HepG2 (cell line): ENCODE data around the gene BABAM2. TPM values are rescaled to one million over a fixed set of nuclear protein-coding genes. Genes with fewer than 3 reads are reported as not detected.

ENCODE experiments used
- FOXO4 ChIP-seq: sonication (generic); formaldehyde crosslinking; conservative IDR thresholded peaks from 2 replicates; pipeline ENCODE4 v1.8.1; 2023; ENCODE audit warnings: missing genetic modification reagents
- HMG20A ChIP-seq: IDR thresholded peaks from 2 replicates; pipeline ENCODE4 v1.6.1; 2016; ENCODE audit warnings: borderline replicate concordance
- SIN3B ChIP-seq: fragments of 150-350 bp; IDR thresholded peaks from 2 replicates; pipeline ENCODE4 v1.6.1; 2014; ENCODE audit warnings: low read length
- ZXDC ChIP-seq: sonication (generic); formaldehyde crosslinking; IDR thresholded peaks from 2 replicates; pipeline ENCODE4 v1.5.0; 2020; ENCODE audit warnings: mild to moderate bottlenecking, missing genetic modification reagents
- polyA plus RNA-seq, 8 experiments: library from polyadenylated mRNA; depleted of rRNA in 3 of 8; stranded (reverse) in 7 of 8; unstranded in 1 of 8; fragments of >200 nt; fragmentation: Illumina TruSeq in 4 of 8; extraction: Trizol in 4 of 8; gene quantifications; 2 replicates each; pipeline versions ENCODE4 v1.2.1 to v1.2.3, GENCODE V29; 2011 to 2016; ENCODE audit warnings: low read depth in 4 of 8, missing spikeins in 1 of 8, mixed read lengths in 1 of 8; ENCODE audit not compliant: insufficient read depth in 1 of 8
- total RNA-seq, 5 experiments: library from RNA; depleted of rRNA; stranded (reverse); fragments of >200 nt; fragmentation: Illumina TruSeq; extraction: Trizol; gene quantifications; 2 replicates each; pipeline ENCODE4 v1.2.3, GENCODE V29; 2016; ENCODE audit warnings: low read depth in 1 of 5
- TF ChIP-seq, protein P1 (sequence below): IDR thresholded peaks from 2 replicates; pipeline ENCODE4 v1.6.1; 2016
- TF ChIP-seq, protein P2 (sequence below), 2 experiments: fragments of 450-650 bp in 1 of 2; sonication (generic) in 1 of 2; formaldehyde crosslinking; IDR thresholded peaks; 2 replicates each; pipeline versions ENCODE4 v1.5.0 to v1.8.0; 2020 to 2022; ENCODE audit warnings: mild to moderate bottlenecking in 1 of 2, missing genetic modification reagents in 1 of 2
- TF ChIP-seq, protein P3 (sequence below): IDR thresholded peaks from 2 replicates; pipeline ENCODE4 v1.4.0; 2020; ENCODE audit warnings: mild to moderate bottlenecking, missing genetic modification reagents
- TF ChIP-seq, protein P4 (sequence below): IDR thresholded peaks from 2 replicates; pipeline ENCODE4 v1.6.1; 2016; ENCODE audit warnings: low read depth, missing genetic modification reagents, missing compliant biosample characterization

BABAM2 gene
- total and polyA plus RNA-seq, 2 of the 13 experiments (the other 11 are each of a cell fraction or from before 2014, with no cell fraction given), result 24.9 to 28.0 TPM

- no peak for TF ChIP-seq ZXDC (CRISPR knock-in tag)
- TF ChIP-seq, protein P1, sequence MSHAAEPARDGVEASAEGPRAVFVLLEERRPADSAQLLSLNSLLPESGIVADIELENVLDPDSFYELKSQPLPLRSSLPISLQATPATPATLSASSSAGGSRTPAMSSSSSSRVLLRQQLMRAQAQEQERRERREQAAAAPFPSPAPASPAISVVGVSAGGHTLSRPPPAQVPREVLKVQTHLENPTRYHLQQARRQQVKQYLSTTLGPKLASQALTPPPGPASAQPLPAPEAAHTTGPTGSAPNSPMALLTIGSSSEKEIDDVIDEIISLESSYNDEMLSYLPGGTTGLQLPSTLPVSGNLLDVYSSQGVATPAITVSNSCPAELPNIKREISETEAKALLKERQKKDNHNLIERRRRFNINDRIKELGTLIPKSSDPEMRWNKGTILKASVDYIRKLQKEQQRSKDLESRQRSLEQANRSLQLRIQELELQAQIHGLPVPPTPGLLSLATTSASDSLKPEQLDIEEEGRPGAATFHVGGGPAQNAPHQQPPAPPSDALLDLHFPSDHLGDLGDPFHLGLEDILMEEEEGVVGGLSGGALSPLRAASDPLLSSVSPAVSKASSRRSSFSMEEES (CRISPR knock-in tag), result peak; percentile 52
- no peak for TF ChIP-seq SIN3B
- TF ChIP-seq, protein P2, sequence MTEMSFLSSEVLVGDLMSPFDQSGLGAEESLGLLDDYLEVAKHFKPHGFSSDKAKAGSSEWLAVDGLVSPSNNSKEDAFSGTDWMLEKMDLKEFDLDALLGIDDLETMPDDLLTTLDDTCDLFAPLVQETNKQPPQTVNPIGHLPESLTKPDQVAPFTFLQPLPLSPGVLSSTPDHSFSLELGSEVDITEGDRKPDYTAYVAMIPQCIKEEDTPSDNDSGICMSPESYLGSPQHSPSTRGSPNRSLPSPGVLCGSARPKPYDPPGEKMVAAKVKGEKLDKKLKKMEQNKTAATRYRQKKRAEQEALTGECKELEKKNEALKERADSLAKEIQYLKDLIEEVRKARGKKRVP (CRISPR knock-in tag; IDR thresholded peaks at IDR 0.05), result peak in 1 of 2 experiments; percentile 70; a peak in 1 of 4 replicates
- TF ChIP-seq, protein P3, sequence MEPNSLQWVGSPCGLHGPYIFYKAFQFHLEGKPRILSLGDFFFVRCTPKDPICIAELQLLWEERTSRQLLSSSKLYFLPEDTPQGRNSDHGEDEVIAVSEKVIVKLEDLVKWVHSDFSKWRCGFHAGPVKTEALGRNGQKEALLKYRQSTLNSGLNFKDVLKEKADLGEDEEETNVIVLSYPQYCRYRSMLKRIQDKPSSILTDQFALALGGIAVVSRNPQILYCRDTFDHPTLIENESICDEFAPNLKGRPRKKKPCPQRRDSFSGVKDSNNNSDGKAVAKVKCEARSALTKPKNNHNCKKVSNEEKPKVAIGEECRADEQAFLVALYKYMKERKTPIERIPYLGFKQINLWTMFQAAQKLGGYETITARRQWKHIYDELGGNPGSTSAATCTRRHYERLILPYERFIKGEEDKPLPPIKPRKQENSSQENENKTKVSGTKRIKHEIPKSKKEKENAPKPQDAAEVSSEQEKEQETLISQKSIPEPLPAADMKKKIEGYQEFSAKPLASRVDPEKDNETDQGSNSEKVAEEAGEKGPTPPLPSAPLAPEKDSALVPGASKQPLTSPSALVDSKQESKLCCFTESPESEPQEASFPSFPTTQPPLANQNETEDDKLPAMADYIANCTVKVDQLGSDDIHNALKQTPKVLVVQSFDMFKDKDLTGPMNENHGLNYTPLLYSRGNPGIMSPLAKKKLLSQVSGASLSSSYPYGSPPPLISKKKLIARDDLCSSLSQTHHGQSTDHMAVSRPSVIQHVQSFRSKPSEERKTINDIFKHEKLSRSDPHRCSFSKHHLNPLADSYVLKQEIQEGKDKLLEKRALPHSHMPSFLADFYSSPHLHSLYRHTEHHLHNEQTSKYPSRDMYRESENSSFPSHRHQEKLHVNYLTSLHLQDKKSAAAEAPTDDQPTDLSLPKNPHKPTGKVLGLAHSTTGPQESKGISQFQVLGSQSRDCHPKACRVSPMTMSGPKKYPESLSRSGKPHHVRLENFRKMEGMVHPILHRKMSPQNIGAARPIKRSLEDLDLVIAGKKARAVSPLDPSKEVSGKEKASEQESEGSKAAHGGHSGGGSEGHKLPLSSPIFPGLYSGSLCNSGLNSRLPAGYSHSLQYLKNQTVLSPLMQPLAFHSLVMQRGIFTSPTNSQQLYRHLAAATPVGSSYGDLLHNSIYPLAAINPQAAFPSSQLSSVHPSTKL (CRISPR knock-in tag), result peak; percentile 46
- peak; percentile 20; the same call in 1 of the 2 replicates for TF ChIP-seq HMG20A (CRISPR knock-in tag)
- TF ChIP-seq, protein P4, sequence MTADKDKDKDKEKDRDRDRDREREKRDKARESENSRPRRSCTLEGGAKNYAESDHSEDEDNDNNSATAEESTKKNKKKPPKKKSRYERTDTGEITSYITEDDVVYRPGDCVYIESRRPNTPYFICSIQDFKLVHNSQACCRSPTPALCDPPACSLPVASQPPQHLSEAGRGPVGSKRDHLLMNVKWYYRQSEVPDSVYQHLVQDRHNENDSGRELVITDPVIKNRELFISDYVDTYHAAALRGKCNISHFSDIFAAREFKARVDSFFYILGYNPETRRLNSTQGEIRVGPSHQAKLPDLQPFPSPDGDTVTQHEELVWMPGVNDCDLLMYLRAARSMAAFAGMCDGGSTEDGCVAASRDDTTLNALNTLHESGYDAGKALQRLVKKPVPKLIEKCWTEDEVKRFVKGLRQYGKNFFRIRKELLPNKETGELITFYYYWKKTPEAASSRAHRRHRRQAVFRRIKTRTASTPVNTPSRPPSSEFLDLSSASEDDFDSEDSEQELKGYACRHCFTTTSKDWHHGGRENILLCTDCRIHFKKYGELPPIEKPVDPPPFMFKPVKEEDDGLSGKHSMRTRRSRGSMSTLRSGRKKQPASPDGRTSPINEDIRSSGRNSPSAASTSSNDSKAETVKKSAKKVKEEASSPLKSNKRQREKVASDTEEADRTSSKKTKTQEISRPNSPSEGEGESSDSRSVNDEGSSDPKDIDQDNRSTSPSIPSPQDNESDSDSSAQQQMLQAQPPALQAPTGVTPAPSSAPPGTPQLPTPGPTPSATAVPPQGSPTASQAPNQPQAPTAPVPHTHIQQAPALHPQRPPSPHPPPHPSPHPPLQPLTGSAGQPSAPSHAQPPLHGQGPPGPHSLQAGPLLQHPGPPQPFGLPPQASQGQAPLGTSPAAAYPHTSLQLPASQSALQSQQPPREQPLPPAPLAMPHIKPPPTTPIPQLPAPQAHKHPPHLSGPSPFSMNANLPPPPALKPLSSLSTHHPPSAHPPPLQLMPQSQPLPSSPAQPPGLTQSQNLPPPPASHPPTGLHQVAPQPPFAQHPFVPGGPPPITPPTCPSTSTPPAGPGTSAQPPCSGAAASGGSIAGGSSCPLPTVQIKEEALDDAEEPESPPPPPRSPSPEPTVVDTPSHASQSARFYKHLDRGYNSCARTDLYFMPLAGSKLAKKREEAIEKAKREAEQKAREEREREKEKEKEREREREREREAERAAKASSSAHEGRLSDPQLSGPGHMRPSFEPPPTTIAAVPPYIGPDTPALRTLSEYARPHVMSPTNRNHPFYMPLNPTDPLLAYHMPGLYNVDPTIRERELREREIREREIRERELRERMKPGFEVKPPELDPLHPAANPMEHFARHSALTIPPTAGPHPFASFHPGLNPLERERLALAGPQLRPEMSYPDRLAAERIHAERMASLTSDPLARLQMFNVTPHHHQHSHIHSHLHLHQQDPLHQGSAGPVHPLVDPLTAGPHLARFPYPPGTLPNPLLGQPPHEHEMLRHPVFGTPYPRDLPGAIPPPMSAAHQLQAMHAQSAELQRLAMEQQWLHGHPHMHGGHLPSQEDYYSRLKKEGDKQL, result no peak
- TF ChIP-seq FOXO4 (CRISPR knock-in tag), result 0 out of 2 replicates have a peak, but pooled peaks have one; percentile 42
Measured at GRCh38 chr2:27954771-27955383, 64.3 kb downstream of the BABAM2 start (continued).
